Right ventricle myocardium superior (tissue), 1 donor: ENCODE measurements around the gene UST. TPM values are rescaled to one million over a fixed set of nuclear protein-coding genes. Genes with fewer than 3 reads are reported as not detected.
"Not testable (repeated sequence)": the region's sequence is repeated elsewhere in the genome, so short reads cannot be mapped to it uniquely, and the experiment has no call there.

Experiments used
- ATAC-seq: fragments of 200-7000 bp; cut with Tn5 transposase; one replicate; pipeline ENCODE4 v1.9.1; 2020; ENCODE audit warnings: mild to moderate bottlenecking; ENCODE audit not compliant: poor library complexity
- DNase-seq: peaks from one replicate; pipeline ENCODE4 v3.0.0-alpha.2; 2020
- intact Hi-C: fragments of 100-400 bp; cut with DNase I; formaldehyde crosslinking; loops from one replicate; pipeline ENCODE4 v1.11.2; 2022
- total RNA-seq: library from RNA; stranded (reverse); fragmentation: NEBNext Ultra II Directional; extraction: Animal tissue kit (Norgen Biotek cat#: 25700); gene quantifications from one replicate; pipeline ENCODE4 v1.2.1, GENCODE V29; 2021
- donor health status: DM: no; HTN: yes; CAD: no; lungs with severe emphysema.

Gene UST
- total RNA-seq, 1 donor from 2014 or later: 3.9 TPM

GRCh38 chr6:148945301-148946021, 198.6 kb downstream of the UST start:
- ATAC-seq (no peak), DNase-seq (no peak)
- intact Hi-C loops: loop anchor here (5.0 kb wide), 2 partner anchors 198 to 368 kb away; partner anchors contain the start of gene UST

- intact Hi-C loops: loop anchor here (5.0 kb wide), 2 partner anchors 201 to 371 kb away; partner anchors contain the start of gene UST
- peak; percentile 96 for ATAC-seq
- DNase-seq: peak; percentile 86
Measured at GRCh38 chr6:148947621-148948444, 201.0 kb downstream of the UST start.

GRCh38 chr6:148951662-148952061, 204.8 kb downstream of the UST start:
- no peak for ATAC-seq
- intact Hi-C loops: no loop called here
- no peak for DNase-seq

GRCh38 chr6:148952147-148953035, 205.6 kb downstream of the UST start:
- no peak for DNase-seq
- intact Hi-C loops: no loop called here
- ATAC-seq: no peak

- DNase-seq (no peak), ATAC-seq (no peak)
- intact Hi-C loops: no loop called here
Measured at GRCh38 chr6:148954461-148954860, 207.6 kb downstream of the UST start.

GRCh38 chr6:148954934-148955333, 208.1 kb downstream of the UST start:
- intact Hi-C loops: no loop called here
- DNase-seq: no peak
- no peak for ATAC-seq

GRCh38 chr6:148955441-148955840, 208.6 kb downstream of the UST start:
- DNase-seq (no peak), ATAC-seq (no peak)
- intact Hi-C loops: no loop called here

GRCh38 chr6:148956163-148956562, 209.3 kb downstream of the UST start:
- DNase-seq, intact Hi-C loops, ATAC-seq: not testable (repeated sequence)

GRCh38 chr6:148957752-148958151, 210.9 kb downstream of the UST start:
- ATAC-seq: no peak
- intact Hi-C loops: no loop called here
- no peak for DNase-seq

- intact Hi-C loops: no loop called here
- ATAC-seq (no peak), DNase-seq (no peak)
Measured at GRCh38 chr6:148959008-148959407, 212.2 kb downstream of the UST start.

GRCh38 chr6:148959501-148959900, 212.7 kb downstream of the UST start:
- intact Hi-C loops: no loop called here
- no peak for DNase-seq
- no peak for ATAC-seq

- ATAC-seq: no peak
- intact Hi-C loops: no loop called here
- DNase-seq: no peak
Measured at GRCh38 chr6:148962854-148963515, 216.2 kb downstream of the UST start.

GRCh38 chr6:148963738-148964137, 216.9 kb downstream of the UST start:
- intact Hi-C loops: no loop called here
- ATAC-seq (no peak), DNase-seq (no peak)

GRCh38 chr6:148964467-148964866, 217.6 kb downstream of the UST start:
- DNase-seq: no peak
- ATAC-seq: no peak
- intact Hi-C loops: no loop called here

GRCh38 chr6:148965287-148965686, 218.5 kb downstream of the UST start:
- DNase-seq (peak; percentile 47), ATAC-seq (no peak)
- intact Hi-C loops: no loop called here

- DNase-seq (no peak), ATAC-seq (no peak)
- intact Hi-C loops: no loop called here
Measured at GRCh38 chr6:148967011-148967520, 220.2 kb downstream of the UST start.

GRCh38 chr6:148967541-148967956, 220.7 kb downstream of the UST start:
- peak; percentile 42 for DNase-seq
- intact Hi-C loops: no loop called here
- no peak for ATAC-seq
